Panc1 (cell line): Measurements from ENCODE around the gene SYT1. TPM values are rescaled to one million over a fixed set of nuclear protein-coding genes. Genes with fewer than 3 reads are reported as not detected.

Source experiments
- ATAC-seq: fragments of 200-7000 bp; cut with Tn5 transposase; 2 replicates; pipeline ENCODE4 v1.9.1; 2020; ENCODE audit warnings: mild to moderate bottlenecking, moderate library complexity
- BruUV-seq: library from RNA; stranded (reverse); fragments of 400-500 nt; replicated peaks from 2 replicates; lab custom pipeline; 2021; lab: Mats Ljungman, UMichigan
- CTCF ChIA-PET: fragments of 300-600 bp; sonication (Branson Sonifier 250); formaldehyde crosslinking; loops from one replicate; lab custom pipeline; 2022; ENCODE audit warnings: antibody characterized with exemption; lab: Charles Lee
- POLR2A ChIA-PET: fragments of 300-600 bp; sonication (Branson Sonifier 250); formaldehyde crosslinking; loops from one replicate; lab custom pipeline; 2022; ENCODE audit warnings: antibody characterized with exemption; lab: Charles Lee
- DNase-seq: peaks from one replicate; pipeline ENCODE4 v3.0.0-alpha.2; 2010; ENCODE audit warnings: low read depth, low spot score
- H3K27ac ChIP-seq: 2 replicates; pipeline ENCODE4 v1.5.1; 2011; ENCODE audit warnings: mild to moderate bottlenecking, low read length, inconsistent platforms
- H3K27me3 ChIP-seq: fragments of 200-500 bp; sonication (Bioruptor generic); 2 replicates; pipeline ENCODE4 v1.6.0; 2014; ENCODE audit warnings: low read length, inconsistent platforms; ENCODE audit not compliant: control insufficient read depth, insufficient read depth
- H3K36me3 ChIP-seq: fragments of 200-500 bp; sonication (Bioruptor generic); 2 replicates; pipeline ENCODE4 v1.5.1; 2014; ENCODE audit warnings: inconsistent platforms, mild to moderate bottlenecking, low read length, moderate library complexity; ENCODE audit not compliant: control insufficient read depth, insufficient read depth
- H3K4me1 ChIP-seq: 2 replicates; pipeline ENCODE4 v1.5.1; 2011; ENCODE audit warnings: inconsistent platforms, mild to moderate bottlenecking, low read length, moderate library complexity; ENCODE audit not compliant: control insufficient read depth, insufficient read depth
- H3K4me3 ChIP-seq, 2 experiments: 2 replicates each; pipeline ENCODE4 v1.5.1; 2011 to 2012; ENCODE audit warnings: low read depth in 2 of 2, low read length in 2 of 2, mild to moderate bottlenecking in 2 of 2, inconsistent platforms in 1 of 2, moderate library complexity in 1 of 2
- H3K9me3 ChIP-seq: fragments of 200-500 bp; sonication (Bioruptor generic); 2 replicates; pipeline ENCODE4 v1.5.1; 2014; ENCODE audit warnings: low read depth, mild to moderate bottlenecking, inconsistent platforms, low read length, moderate library complexity; ENCODE audit not compliant: control insufficient read depth, insufficient read depth
- POLR2AphosphoS5 ChIP-seq: IDR thresholded peaks from 2 replicates; pipeline ENCODE4 v1.6.1; 2012; ENCODE audit warnings: mild to moderate bottlenecking, low read depth, low read length, moderate library complexity
- SIN3A ChIP-seq: IDR thresholded peaks from 2 replicates; pipeline ENCODE4 v1.6.1; 2012; ENCODE audit warnings: low read depth, mild to moderate bottlenecking, low read length, moderate library complexity, borderline replicate concordance; ENCODE audit not compliant: insufficient read depth
- TCF7L2 ChIP-seq: IDR thresholded peaks from 2 replicates; pipeline ENCODE4 v1.6.1; 2011; ENCODE audit warnings: mild to moderate bottlenecking, low read depth, low read length, inconsistent platforms
- in situ Hi-C: cut with HindIII; loops from 2 replicates; pipeline ENCODE4 v1.10.0; 2016; ENCODE audit warnings: low sequenced_read_pairs, low pct_unique_long_range_greater_than_20kb
- intact Hi-C: fragments of 100-400 bp; cut with micrococcal nuclease; formaldehyde crosslinking; loops from one replicate; pipeline ENCODE4 v1.10.0; 2022; ENCODE audit not compliant: unreplicated experiment
- total RNA-seq: library from RNA; stranded (reverse); gene quantifications from one replicate; pipeline ENCODE4 v1.2.1, GENCODE V29; 2021; ENCODE audit not compliant: unreplicated experiment
- TF ChIP-seq, protein P1 (sequence below): fragments of 450-650 bp; IDR thresholded peaks from 2 replicates; pipeline ENCODE4 v1.5.1; 2017; ENCODE audit warnings: mild to moderate bottlenecking
- TF ChIP-seq, protein P2 (sequence below), 2 experiments: IDR thresholded peaks; 2 replicates each; pipeline ENCODE4 v1.6.1; 2011 to 2012; ENCODE audit warnings: low read depth in 2 of 2, control low read depth in 1 of 2, low read length in 1 of 2, mild to moderate bottlenecking in 1 of 2, moderate library complexity in 1 of 2; ENCODE audit not compliant: insufficient read depth in 1 of 2

Gene SYT1
- total RNA-seq, 1 experiment from 2014 or later = 3.0 TPM

DNA sequence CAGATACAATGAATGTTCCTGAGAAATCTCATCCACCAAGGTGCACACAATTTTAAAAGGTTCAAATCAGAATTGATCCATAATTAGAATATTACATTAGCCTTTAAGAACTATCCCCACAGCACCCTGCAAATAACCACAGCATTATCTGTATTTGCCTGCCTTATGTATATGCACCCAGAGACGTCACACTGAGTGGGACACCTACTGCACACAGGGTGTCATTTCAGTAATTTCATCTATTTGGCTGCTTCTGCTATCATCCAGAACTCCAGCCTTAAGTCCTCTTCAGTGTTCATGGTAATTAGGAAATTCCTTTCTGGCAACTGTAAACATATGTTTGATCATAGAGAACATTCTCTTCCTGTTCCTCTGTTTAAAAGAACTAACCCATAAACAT lies 298.4 kb downstream of the SYT1 start:
- H3K4me3 ChIP-seq = no peak overlapping the region
- TF ChIP-seq, protein P1, sequence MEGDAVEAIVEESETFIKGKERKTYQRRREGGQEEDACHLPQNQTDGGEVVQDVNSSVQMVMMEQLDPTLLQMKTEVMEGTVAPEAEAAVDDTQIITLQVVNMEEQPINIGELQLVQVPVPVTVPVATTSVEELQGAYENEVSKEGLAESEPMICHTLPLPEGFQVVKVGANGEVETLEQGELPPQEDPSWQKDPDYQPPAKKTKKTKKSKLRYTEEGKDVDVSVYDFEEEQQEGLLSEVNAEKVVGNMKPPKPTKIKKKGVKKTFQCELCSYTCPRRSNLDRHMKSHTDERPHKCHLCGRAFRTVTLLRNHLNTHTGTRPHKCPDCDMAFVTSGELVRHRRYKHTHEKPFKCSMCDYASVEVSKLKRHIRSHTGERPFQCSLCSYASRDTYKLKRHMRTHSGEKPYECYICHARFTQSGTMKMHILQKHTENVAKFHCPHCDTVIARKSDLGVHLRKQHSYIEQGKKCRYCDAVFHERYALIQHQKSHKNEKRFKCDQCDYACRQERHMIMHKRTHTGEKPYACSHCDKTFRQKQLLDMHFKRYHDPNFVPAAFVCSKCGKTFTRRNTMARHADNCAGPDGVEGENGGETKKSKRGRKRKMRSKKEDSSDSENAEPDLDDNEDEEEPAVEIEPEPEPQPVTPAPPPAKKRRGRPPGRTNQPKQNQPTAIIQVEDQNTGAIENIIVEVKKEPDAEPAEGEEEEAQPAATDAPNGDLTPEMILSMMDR = no peak
- TF ChIP-seq POLR2AphosphoS5 (no peak), TCF7L2 (no peak), SIN3A (no peak)
- TF ChIP-seq, protein P2, sequence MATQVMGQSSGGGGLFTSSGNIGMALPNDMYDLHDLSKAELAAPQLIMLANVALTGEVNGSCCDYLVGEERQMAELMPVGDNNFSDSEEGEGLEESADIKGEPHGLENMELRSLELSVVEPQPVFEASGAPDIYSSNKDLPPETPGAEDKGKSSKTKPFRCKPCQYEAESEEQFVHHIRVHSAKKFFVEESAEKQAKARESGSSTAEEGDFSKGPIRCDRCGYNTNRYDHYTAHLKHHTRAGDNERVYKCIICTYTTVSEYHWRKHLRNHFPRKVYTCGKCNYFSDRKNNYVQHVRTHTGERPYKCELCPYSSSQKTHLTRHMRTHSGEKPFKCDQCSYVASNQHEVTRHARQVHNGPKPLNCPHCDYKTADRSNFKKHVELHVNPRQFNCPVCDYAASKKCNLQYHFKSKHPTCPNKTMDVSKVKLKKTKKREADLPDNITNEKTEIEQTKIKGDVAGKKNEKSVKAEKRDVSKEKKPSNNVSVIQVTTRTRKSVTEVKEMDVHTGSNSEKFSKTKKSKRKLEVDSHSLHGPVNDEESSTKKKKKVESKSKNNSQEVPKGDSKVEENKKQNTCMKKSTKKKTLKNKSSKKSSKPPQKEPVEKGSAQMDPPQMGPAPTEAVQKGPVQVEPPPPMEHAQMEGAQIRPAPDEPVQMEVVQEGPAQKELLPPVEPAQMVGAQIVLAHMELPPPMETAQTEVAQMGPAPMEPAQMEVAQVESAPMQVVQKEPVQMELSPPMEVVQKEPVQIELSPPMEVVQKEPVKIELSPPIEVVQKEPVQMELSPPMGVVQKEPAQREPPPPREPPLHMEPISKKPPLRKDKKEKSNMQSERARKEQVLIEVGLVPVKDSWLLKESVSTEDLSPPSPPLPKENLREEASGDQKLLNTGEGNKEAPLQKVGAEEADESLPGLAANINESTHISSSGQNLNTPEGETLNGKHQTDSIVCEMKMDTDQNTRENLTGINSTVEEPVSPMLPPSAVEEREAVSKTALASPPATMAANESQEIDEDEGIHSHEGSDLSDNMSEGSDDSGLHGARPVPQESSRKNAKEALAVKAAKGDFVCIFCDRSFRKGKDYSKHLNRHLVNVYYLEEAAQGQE (IDR thresholded peaks at IDR 0.05; ENCODE audit: insufficient read depth in 1 of 2, low read depth in 2 of 2, low read length in 1 of 2) = no peak
- DNase-seq (no peak), ATAC-seq (no peak)
- no peaks in the 10 kb centered on the region for H3K4me1 ChIP-seq
- in situ Hi-C loops (no loop called here), intact Hi-C loops (no loop called here)
- H3K9me3 ChIP-seq = no peaks in the 10 kb centered on the region
- no TSS peak for BruUV-seq
- H3K27ac ChIP-seq = no peak overlapping the region
- ChIA-PET POLR2A (interaction anchor here (0.6 kb wide), 1 partner anchor 187 kb away, joined by 13 read pairs; no protein-coding TSS in a partner anchor), CTCF (no interaction called here)
- no peaks in the 10 kb centered on the region for H3K36me3 ChIP-seq
- H3K27me3 ChIP-seq = no peaks in the 10 kb centered on the region

DNA sequence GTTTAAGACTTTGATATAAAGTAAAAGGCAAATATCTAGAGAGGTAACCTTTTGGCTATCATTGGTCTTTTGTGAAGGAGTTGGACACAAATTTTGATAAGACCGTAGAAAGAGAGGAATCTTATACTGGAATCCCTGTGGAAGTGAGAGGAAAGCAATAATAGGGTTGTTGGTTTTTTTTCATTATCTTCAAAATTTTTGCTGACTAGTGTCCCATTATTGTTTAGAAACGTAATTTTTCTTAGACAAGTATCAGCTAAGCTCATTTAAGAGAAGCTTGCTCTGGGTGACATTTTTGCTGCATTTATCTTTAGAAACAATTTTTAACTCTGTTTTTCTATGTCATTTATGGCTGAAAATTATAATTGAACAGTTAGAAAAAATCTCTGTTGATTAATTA lies 300.3 kb downstream of the SYT1 start:
- Histone ChIP-seq H3K36me3 (no peaks in the 10 kb centered on the region), H3K4me1 (no peaks in the 10 kb centered on the region), H3K27ac (no peak overlapping the region), H3K9me3 (no peaks in the 10 kb centered on the region), H3K4me3 (no peak overlapping the region), H3K27me3 (no peaks in the 10 kb centered on the region)
- TF ChIP-seq SIN3A (no peak), TCF7L2 (no peak), POLR2AphosphoS5 (no peak)
- in situ Hi-C loops = no loop called here
- no TSS peak for BruUV-seq
- CTCF ChIA-PET = no interaction called here
- intact Hi-C loops = no loop called here
- DNase-seq = no peak
- POLR2A ChIA-PET = no interaction called here
- no peak for ATAC-seq

DNA sequence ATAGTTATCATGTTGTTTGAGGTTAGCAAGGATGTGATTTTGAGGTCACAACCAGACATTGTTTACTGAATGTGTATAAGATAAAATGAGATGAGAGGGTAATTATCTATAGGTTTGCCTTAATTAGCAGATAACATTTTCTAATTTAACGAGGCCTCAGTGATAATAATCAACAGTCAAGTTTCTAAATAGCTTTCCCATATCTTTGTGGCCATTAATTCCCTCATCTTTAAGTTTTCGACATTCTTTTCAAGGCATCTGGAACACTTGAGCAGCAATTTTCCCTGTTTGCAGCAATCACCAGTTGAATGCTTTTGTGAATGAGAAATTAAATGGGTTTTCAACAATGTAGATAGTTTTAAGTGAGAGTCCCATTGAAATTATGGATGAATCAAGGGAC lies 304.1 kb downstream of the SYT1 start:
- in situ Hi-C loops = no loop called here
- no peaks in the 10 kb centered on the region for H3K9me3 ChIP-seq
- no peak overlapping the region for H3K4me3 ChIP-seq
- no peaks in the 10 kb centered on the region for H3K4me1 ChIP-seq
- ChIA-PET POLR2A (no interaction called here), CTCF (no interaction called here)
- intact Hi-C loops = no loop called here
- H3K27ac ChIP-seq = no peak overlapping the region
- TF ChIP-seq, protein P1 = no peak
- TF ChIP-seq TCF7L2 = no peak
- no peak for TF ChIP-seq POLR2AphosphoS5
- TF ChIP-seq, protein P2 (IDR thresholded peaks at IDR 0.05; ENCODE audit: insufficient read depth in 1 of 2, low read depth in 2 of 2, low read length in 1 of 2) = no peak
- no peak for TF ChIP-seq SIN3A
- no TSS peak for BruUV-seq
- no peaks in the 10 kb centered on the region for H3K27me3 ChIP-seq
- H3K36me3 ChIP-seq = no peaks in the 10 kb centered on the region
- ATAC-seq (no peak), DNase-seq (no peak)
